Measurements from ENCODE around the gene MCMBP.
"Not testable (repeated sequence)": the region's sequence is repeated elsewhere in the genome, so short reads cannot be mapped to it uniquely, and the experiment has no call there.

Gene MCMBP

DNA sequence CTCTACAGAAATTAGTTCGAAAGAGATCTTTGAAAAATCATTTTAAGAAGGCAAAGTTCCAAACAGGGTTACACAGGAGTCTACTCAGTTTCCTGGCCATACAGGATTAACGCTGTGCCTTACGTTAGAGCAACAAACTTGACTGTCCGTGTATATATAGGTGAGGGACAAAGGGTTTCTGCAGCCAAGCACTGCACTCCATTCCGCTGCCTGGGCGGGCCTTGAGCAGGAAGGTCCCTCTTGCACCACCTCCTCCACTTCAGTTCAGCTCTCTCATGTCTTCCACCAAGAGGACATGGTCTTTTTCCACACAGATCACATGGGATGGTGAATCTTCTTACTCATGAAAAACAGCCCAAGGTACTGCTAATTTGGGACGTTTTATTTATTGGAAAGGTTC lies 43.2 kb downstream of the MCMBP start:
- DNase-seq: no peak

GRCh38 chr10:119827430-119827829 lies 45.2 kb downstream of the MCMBP start:
- no peak for DNase-seq

DNA sequence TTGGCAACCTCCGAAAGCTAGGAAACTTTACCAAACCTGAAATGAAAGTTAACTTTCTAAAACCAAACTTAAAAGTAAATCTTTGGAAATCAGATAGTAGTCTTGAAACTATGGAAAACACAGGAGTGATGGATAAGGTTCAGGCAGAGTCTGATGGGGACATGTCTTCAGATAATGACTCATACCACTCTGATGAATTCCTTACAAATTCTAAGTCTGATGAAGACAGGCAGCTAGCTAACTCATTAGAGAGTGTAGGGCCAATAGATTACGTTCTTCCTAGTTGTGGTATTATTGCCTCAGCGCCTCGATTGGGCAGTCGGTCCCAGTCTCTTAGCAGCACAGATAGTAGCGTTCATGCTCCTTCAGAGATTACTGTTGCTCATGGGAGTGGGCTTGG lies 45.9 kb downstream of the MCMBP start:
- DNase-seq: peak; percentile 9

- no peak for DNase-seq
Observed at GRCh38 chr10:119824299-119824698, 48.3 kb downstream of the MCMBP start.

GRCh38 chr10:119821182-119821581 lies 51.5 kb downstream of the MCMBP start:
- no peak for DNase-seq

GRCh38 chr10:119818889-119819270 lies 53.8 kb downstream of the MCMBP start:
- peak; percentile 31 for DNase-seq

DNA sequence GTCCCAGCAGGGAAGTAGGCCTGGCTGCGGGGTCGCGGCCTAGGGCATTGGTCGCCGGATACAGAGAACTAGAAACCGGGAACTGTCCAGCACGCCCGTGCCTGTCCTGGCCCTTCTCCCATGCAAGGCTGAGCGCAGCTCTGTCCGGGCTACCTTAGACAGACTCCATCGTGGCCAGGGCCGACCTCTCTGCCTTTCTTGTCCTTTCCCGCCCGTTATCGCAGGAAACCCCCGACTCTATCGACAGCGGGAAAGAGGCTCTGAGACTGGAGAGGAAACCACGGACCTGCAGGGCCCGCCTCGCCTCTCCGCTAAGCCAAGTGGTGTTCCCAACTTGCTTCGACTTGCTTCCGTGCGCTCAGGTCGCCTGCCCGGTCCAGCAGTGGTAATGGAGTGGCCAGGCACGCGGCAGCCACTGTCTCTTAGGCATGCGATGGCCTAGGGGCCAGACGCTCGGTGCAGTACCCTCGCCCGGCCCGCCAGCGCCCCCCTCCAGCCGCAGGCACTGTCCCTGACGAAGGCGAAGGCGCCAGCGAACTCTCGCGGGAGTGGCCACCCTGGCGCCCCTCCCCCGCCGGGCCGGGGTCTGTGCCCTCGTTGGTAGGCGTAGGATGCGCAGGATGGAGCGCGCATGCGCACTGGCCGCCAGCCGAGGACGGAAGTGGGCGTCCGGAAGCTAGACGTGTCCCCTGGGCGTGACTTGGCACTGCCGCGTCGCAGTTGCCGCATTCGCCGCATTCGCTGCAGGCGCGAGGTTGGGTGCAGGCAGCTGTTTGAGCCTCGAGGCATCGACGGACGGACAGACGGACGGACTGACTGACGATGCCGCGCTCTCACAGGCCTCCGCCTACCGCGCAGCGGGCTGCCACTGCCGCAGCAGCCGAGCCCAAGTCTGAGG lies 54.4 kb downstream of the MCMBP start:
- DNase-seq: peak; percentile 88

DNA sequence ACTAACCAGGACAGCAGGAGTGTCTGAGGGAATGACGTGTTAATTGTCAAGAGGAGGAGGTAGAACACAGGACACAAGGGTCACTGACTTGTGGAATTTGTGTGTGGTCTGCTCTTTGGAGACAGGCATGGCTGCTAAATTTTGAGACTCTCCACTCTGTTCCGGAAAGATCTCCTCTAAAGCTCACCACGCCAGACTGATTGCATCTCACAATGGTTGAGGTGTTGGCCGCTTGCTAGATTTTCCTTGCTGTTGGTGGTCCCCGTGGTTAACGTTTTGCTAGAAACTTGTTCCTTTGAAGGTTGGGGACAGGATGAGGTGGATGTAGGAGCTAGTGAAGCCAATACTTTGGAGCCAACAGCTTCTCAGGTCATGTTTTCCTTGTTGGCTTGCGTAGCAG lies 57.0 kb downstream of the MCMBP start:
- DNase-seq: no peak

- DNase-seq: no peak
Observed at GRCh38 chr10:119812684-119813083, 60.0 kb downstream of the MCMBP start.

DNA sequence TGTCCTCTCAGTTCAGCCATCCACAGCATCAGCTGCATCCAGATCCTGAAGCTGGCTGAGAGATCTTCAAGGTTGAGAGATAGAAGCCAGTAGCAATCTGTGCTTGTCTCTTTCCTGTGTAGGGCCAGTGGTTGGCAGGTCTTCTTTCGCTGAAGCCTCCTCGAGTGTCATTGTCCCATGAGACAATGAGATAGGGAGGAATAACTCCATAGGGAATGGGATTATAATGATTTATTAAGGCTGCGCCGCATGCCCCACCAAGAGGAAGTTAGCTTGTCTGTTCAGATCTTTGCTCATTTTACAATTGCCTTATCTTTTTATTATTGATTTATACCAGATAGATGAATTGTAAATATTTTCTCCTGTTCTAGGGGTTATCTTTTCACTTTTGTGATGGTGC lies 61.5 kb downstream of the MCMBP start:
- no peak for DNase-seq

DNA sequence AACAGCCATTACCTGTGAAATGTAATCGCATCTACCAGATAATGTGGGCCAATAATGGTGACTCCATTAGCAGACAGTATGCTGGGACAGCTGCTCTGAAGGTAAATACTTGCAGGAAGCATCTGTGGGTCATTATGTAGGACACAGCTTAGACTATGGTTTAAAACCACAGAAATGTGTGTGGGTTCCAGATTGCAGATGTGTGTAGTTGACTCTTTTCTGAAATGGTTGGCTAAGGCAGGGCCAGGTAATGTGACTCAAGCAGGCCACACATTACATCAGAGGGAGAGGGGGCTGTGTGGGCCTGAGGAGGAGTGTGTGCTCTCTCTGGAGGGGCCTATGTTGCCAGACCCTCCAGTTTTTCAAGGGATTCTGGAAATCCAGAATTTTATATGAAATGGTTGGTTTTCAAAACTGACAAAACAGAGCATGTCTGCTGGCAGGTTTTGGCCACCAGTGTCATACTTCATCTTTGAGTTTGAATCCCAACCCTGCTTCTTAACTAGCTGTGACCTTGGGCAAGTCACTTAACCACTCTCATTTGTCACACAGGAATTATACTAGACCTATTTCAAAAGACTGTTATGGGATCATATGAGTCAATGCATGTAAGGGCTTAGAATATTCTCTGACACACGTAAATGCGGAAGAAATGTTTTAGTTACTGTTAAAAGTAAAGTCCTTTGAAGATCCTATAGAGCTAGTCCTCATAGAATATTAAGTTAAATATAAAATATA lies 64.5 kb downstream of the MCMBP start:
- peak; percentile 80 for DNase-seq

- DNase-seq: no peak
Observed at GRCh38 chr10:119806334-119807130, 66.1 kb downstream of the MCMBP start.

DNA sequence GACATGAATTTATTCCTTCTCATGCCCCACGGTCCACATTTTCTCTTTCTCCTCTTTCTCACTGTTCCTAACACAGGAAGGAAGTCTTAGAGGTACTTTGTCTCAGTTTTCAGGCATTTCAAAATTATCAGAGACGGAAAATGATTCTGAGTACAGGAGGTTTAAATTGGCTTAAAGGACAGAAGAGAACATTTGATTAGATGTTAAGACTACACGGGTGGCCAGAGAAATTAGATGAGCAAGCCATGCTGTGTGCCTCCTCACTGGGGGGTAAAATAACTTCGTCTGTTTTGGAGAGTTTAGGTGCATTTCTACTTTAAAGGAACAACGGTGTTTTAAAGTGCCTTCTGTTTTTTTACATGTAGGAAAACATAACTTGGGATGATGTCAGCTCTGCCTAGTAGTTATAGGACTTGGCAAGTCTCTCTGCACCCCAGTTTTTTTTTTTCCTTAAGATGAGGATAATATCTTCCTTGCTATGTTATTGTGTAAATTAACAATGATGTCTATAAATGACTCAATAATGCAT lies 66.9 kb downstream of the MCMBP start:
- peak; percentile 9 for DNase-seq

DNA sequence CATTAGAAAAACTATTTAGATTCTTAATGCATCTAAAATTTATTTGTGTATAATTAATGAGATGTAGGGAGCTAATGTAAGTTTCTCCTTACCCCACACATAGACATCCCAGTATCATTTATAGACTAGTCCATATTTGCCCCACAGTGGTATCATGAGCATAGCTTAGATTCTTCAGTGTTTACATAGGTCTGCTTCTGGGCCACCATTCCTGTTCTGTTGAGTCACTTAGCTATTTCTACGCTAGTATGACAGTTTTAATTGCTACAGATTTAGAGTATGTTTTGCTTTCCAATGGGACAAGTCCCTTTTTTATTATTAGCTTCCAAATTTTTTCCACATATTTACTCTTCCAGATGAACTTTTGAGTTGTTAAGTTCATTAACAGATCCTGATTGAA lies 69.4 kb downstream of the MCMBP start:
- DNase-seq: peak; percentile 85

GRCh38 chr10:119801998-119802538 lies 70.6 kb downstream of the MCMBP start:
- no peak for DNase-seq

- DNase-seq: peak; percentile 14
Observed at GRCh38 chr10:119801176-119801575, 71.5 kb downstream of the MCMBP start.

GRCh38 chr10:119796039-119796438 lies 76.6 kb downstream of the MCMBP start:
- DNase-seq: no peak

- DNase-seq: not testable (repeated sequence)
Observed at GRCh38 chr10:119795101-119795500, 77.5 kb downstream of the MCMBP start.

DNA sequence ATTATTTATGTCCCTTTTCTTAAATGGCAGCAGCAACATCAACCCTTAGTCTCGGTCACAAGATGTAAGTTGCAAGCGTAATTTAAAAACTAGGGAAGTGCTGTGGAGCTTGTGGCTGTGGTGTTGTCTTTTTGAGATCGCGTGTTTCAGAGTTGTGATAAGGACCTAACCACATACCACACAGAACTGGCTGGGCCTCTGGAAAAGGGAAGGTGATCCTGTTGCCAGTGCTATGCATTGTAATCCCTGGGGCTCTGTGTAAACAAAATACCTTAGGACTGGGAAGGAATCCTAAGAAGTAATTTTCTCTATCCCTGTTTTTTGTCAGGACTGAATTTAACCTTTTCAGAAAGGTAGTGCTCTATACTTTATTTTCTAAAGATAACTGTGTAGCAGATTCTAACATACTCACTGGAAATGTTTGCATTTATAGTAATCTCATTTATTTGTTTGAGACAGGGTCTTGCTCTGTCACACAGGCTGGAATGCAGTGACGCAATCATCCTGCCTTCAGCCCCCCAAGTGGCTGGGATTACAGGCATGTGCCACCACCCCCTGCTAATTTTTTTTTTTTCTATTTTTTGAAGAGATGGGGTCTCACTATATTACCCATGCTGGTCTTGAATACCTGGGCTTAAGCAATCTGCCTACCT lies 86.4 kb downstream of the MCMBP start:
- peak; percentile 43 for DNase-seq

GRCh38 chr10:119784340-119785067 lies 88.1 kb downstream of the MCMBP start:
- no peak for DNase-seq

- no peak for DNase-seq
Observed at GRCh38 chr10:119783665-119784027, 89.0 kb downstream of the MCMBP start.
